GM18867 (cell line): Measurements from ENCODE around the gene TIRAP.
A peak's percentile ranks its signal among the peaks of the same experiment; 100 is the strongest.
"Not testable (repeated sequence)": the region's sequence is repeated elsewhere in the genome, so short reads cannot be mapped to it uniquely, and the experiment has no call there.

Experiments used
- ATAC-seq: cut with Tn5 transposase; IDR thresholded peaks from one replicate; pipeline ENCODE4 v1.9.1; 2021; ENCODE audit warnings: mild to moderate bottlenecking, moderate library complexity; ENCODE audit not compliant: unreplicated experiment

The TIRAP gene

DNA sequence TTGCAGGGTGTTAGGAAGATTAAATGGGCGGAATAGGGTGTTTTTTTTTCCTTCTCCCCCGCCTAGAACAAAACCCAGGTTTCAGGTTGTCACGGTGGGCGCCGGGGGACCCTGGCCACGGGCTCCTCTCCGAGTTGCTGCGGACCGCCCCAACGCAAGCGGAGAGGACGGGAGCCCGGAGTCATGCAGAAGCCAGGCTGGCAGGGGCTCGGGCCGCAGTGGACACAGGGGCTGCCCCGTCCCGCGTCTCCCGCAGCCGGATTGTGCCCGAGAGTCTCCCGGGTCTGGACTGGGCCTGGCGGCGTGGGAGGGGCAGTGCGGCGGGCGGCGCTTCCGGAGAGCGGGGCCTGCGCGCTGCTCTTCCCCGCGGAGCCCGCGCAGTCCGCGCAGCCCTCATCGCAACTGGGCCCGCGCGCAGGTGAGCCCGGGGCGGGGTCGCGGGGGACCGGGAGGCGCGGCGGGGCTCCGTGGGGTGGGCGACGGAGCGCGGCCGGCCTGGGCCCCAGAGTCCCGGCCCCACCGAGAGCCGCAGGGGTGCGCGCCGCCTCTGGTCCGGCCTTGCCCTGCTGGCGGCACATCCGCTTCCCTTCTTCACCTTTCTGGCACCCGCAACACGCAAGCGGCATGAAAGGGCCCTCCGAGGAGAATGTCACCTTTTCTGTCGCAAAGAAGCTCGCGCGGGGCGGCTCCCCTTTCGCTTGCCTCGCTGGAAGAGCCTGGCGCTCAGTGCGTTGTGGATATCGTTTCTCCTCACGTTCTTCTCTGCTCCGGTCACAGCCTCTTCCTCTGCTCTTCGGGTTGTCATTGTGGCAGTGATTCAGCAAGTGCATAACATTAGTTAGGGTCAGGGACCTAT lies at the start of gene TIRAP:
Gene TIRAP (plus strand): TSS at position 358 of the 856 bp plus-strand sequence. CDS start 7,802 bp downstream, outside the sequence.
- peak; percentile 65 for ATAC-seq

- no peak for ATAC-seq
Observed at GRCh38 chr11:126233391-126233790, 49.5 kb upstream of the TIRAP start.

DNA sequence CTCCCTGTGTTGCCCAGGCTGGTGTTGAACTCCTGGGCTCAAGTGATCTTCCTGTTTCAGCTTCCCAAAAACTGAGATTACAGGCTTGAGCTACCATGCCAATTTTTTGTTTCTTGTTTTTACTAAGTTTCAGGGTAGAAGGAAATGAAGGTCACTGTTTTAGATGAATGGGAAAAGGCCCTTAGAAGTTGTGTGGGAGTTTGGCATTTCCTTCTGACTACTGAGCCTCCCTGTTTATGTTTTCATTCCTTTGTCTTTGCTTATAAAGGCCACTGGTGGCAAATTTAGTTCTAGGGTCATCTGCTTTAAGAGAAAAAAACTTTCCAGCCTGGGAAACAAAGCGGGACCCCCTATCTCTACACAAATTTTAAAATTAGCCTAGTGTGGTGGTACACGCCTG lies 36.3 kb upstream of the TIRAP start:
- no peak for ATAC-seq

DNA sequence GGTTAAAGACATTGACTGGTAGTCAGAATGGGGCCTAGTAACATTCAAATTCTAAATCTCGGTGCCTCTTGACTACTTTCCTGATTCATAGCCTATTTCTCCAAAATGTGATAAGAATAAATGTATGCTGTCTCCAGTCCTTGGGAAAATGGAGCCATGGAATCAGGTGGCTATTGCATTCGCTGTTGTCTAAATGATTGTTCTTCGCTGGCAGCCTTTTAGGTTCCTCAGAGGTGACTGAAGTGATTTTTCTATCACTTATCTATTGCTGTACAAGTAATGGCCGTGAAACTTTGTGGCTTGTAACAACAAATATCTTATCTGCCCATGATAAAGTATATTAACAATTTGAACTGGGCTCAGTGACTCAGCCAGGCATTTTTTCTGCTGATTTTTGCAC lies 29.6 kb upstream of the TIRAP start:
- no peak for ATAC-seq

- ATAC-seq = no peak
Observed at GRCh38 chr11:126254819-126255218, 28.1 kb upstream of the TIRAP start.

GRCh38 chr11:126255507-126255906 lies 27.4 kb upstream of the TIRAP start:
- not testable (repeated sequence) for ATAC-seq

GRCh38 chr11:126256216-126256615 lies 26.7 kb upstream of the TIRAP start:
- ATAC-seq = no peak

DNA sequence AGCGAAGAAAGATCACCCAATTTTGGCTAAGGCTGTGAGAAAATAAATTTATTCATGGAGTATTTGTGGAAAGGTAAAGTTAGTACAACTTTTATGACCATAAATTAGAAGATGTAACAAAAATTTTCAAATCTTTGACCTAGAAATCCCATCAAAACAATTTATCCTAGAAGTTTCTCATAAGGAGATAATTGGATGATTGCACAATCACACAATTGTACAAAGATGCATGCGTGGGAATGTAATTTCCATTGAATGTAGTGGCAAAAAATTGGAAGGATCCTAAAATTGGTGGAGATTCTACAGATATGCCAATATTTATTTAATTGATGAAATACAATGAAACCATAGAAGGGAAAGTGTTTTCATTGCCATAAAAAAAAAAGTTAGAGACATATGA lies 25.7 kb upstream of the TIRAP start:
- ATAC-seq = no peak

GRCh38 chr11:126257764-126258163 lies 25.1 kb upstream of the TIRAP start:
- ATAC-seq = no peak

DNA sequence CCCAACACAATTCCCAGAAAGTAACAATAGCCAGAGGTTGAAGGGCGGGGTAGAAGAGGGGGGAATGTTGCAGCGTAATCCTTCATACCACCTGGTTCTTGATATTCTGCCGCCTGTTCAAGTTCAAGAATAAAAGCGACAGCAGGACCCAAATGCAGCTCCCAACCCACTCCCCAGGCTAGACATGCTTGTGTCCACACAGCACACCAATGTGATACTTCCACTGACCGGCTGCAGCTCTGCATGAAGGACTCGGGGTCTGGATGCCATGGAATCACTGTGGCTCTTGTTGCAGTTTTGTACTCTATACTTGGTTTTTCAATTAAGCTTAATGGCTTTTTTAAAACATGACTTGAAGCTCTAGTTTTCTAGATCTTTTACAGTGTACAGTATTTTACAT lies 20.7 kb upstream of the TIRAP start:
- no peak for ATAC-seq

DNA sequence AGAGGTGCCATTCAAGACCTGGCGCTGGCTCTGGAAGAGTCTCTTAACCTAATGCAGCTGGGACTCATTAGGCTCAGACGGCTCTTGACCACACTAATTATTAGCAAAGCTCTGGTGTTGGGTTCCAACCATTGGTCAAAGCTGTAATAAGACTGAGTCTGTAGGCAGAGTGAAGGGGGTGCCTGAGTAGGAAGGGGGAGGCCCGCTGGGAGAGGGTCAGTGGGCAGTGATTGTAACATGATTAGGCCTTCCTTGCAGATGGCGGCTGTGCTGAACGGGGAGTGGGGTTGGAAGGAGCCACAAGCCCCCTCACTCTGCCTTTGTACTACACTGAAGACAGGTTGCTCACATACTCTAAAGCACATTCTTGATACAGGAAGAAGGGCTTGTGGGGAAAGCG lies 19.4 kb upstream of the TIRAP start:
- ATAC-seq = no peak

DNA sequence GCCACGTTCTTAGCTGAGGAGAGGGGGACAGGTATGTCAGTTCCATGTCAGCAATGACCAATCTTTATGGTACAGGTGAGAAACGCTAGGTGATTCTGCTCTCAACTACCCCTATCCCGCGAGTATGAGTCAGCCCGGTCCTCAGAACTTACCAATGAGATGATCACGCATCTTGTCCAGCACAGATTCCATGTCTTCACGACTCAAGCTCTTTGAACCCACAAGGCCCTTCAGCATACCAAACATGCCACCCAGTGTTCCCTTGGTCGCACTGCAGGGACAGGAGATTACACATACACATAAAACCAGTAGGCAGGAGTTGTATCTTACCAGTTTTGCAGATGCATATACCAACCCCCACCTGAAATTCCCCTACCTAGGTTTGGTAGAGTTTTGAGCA lies 17.1 kb upstream of the TIRAP start:
- no peak for ATAC-seq

GRCh38 chr11:126267650-126268049 lies 15.2 kb upstream of the TIRAP start:
- no peak for ATAC-seq

DNA sequence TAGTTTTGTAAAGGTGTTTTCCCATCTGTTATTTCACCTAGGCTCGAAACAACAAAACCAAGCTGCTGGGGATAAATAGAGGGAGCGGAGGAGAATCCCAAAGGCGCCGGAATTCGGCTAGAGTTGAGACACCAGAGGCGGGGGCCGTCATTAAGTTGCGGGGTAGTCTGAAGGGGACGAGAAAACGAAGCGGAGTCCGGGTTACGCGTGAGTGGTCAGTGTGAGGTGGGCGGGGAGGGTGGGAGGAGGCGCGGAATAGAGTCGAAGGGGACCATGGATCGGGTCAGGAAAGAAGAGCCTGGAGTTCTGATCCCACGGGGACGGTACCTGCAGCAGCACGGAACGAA lies 14.6 kb upstream of the TIRAP start:
- no peak for ATAC-seq

DNA sequence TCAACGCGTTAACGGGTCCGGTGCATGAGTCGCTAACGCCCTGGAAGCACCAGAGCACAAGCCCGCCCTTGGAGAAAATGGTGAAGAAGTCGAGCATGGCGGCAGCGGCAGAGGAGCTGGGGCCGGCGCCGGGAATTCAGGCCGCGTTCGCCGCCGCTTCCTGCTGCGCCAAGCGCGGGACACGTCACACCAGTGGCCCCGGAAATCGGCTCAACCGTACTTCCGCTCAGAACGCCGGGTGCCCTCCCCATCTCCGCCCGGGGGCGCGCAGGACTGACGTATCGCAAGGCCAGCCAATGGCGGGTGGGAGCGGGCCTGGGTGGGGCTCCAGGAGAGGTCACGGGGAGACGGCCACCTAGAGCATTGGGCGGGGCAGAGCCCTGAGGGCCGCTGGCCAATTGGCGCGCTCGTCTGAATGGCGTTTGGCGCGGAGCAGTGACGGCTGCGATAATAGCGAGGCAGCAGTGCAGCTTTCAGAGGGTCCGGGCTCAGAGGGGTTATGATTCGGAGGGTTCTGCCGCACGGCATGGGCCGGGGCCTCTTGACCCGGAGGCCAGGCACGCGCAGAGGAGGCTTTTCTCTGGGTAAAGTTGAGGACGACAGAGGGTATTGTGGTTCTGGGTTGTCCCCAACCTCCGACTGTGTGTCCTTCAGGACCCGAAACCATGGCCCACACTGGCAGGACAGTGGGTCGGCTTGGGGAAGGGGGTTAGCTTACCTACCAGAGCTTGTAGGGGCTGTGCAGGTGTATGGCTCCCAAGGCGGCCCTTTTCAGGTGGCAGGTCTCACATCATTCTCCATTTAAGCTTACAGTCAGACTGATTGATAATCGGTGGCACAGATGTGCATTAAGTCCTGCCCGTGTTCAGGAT lies 13.9 kb upstream of the TIRAP start, which contains the start of the genes FOXRED1 and SRPRA:
Gene FOXRED1 (plus strand): TSS at position 447 of the 872 bp plus-strand sequence. CDS start 53 bp downstream, at position 500.
Gene SRPRA (minus strand): TSS at position 188 of the 872 bp plus-strand sequence. CDS start 91 bp downstream, at position 97.
- ATAC-seq = peak; percentile 99

DNA sequence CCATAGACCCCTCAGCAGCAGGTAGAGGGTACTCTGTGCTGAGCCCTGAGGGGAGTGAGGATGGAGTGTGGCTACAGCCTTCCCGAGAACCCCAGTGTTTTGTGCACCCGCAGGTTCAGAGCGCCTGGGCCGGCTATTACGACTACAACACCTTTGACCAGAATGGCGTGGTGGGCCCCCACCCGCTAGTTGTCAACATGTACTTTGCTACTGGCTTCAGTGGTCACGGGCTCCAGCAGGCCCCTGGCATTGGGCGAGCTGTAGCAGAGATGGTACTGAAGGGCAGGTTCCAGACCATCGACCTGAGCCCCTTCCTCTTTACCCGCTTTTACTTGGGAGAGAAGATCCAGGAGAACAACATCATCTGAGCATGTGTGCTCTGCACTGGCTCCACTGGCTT lies 5.6 kb upstream of the TIRAP start:
- ATAC-seq = no peak

- no peak for ATAC-seq
Observed at GRCh38 chr11:126277780-126278179, 5.1 kb upstream of the TIRAP start.

- no peak for ATAC-seq
Observed at GRCh38 chr11:126279191-126279590, 3.7 kb upstream of the TIRAP start.

- ATAC-seq = no peak
Observed at GRCh38 chr11:126280595-126280994, 2.3 kb upstream of the TIRAP start.

DNA sequence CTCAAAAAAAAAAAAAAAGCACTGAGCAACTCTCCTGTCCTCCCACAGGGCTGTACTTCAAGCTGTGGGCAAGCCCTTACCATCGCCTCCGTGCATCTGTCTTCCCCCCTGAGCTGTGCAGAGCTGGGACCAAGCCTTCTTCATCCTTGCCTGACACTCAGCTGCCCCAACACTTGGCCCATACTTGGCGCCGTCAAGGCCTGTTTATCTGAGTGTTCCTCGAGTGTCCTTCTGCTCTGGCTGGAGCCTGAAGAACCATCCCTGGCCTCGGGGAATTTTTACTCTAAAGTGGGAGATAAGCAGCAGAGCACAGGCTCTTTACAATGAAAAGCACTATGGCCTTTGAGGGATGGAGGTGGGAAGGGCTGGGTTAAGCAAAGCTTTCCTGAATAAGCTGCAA lies 1.6 kb upstream of the TIRAP start:
- ATAC-seq = no peak

GRCh38 chr11:126281666-126282175 lies 1.2 kb upstream of the TIRAP start:
- ATAC-seq = no peak

- ATAC-seq = no peak
Observed at GRCh38 chr11:126282361-126282735, 545 bp upstream of the TIRAP start.
